Liver (tissue), 9 donors: ENCODE data around the gene AAK1. TPM values are rescaled to one million over a fixed set of nuclear protein-coding genes. Genes with fewer than 3 reads are reported as not detected.

Source experiments
- DNase-seq: peaks from one replicate; pipeline ENCODE4 v3.0.0-alpha.2; 2017; ENCODE audit warnings: low spot score
- H3K27ac ChIP-seq, 2 donors: one replicate each; pipeline ENCODE4 v1.7.0; 2013; ENCODE audit warnings: inconsistent platforms in 2 of 2, low read length in 2 of 2, control low read depth in 1 of 2, low read depth in 1 of 2, mild to moderate bottlenecking in 1 of 2
- H3K27me3 ChIP-seq, 4 donors: one replicate each; pipeline versions ENCODE4 v1.6.1 to v1.7.0; 2013; ENCODE audit warnings: low read length in 3 of 4, inconsistent platforms in 1 of 4, mild to moderate bottlenecking in 1 of 4, moderate library complexity in 1 of 4; ENCODE audit not compliant: control insufficient read depth in 4 of 4, insufficient read depth in 4 of 4
- H3K36me3 ChIP-seq, 4 donors: one replicate each; pipeline versions ENCODE4 v1.6.1 to v1.7.0; 2013; ENCODE audit warnings: low read length in 3 of 4, mild to moderate bottlenecking in 3 of 4, low read depth in 1 of 4, moderate library complexity in 1 of 4; ENCODE audit not compliant: control insufficient read depth in 4 of 4, insufficient read depth in 3 of 4
- H3K4me1 ChIP-seq, 4 donors: one replicate each; pipeline versions ENCODE4 v1.6.1 to v1.7.0; 2013; ENCODE audit warnings: low read length in 3 of 4, mild to moderate bottlenecking in 3 of 4, moderate library complexity in 1 of 4; ENCODE audit not compliant: control insufficient read depth in 4 of 4, insufficient read depth in 4 of 4
- H3K4me3 ChIP-seq, 3 donors: one replicate each; pipeline versions ENCODE4 v1.6.1 to v1.7.0; 2013; ENCODE audit warnings: low read length in 3 of 3, control low read depth in 1 of 3, low read depth in 1 of 3, mild to moderate bottlenecking in 1 of 3
- H3K9ac ChIP-seq, 2 donors: one replicate each; pipeline ENCODE4 v1.7.0; 2013; ENCODE audit warnings: low read length in 2 of 2, mild to moderate bottlenecking in 2 of 2, moderate library complexity in 2 of 2, control low read depth in 1 of 2, low read depth in 1 of 2
- H3K9me3 ChIP-seq, 4 donors: one replicate each; pipeline versions ENCODE4 v1.6.1 to v1.7.0; 2013; ENCODE audit warnings: low read length in 3 of 4; ENCODE audit not compliant: control insufficient read depth in 4 of 4
- ATF3 ChIP-seq: IDR thresholded peaks from 2 replicates; pipeline ENCODE4 v1.6.1; 2016; ENCODE audit warnings: antibody characterized with exemption
- CTCF ChIP-seq: fragments of 150-350 bp; IDR thresholded peaks from 2 replicates; pipeline ENCODE4 v1.5.1; 2017; ENCODE audit warnings: improper control_type of control experiment, low read depth, low read length; ENCODE audit not compliant: missing input control
- EGR1 ChIP-seq, 2 donors: IDR thresholded peaks; 2 replicates each; pipeline ENCODE4 v1.6.1; 2016 to 2018; ENCODE audit warnings: antibody characterized with exemption in 2 of 2, low read depth in 2 of 2
- FOXA1 ChIP-seq: IDR thresholded peaks from 2 replicates; pipeline ENCODE4 v1.6.1; 2016; ENCODE audit warnings: antibody characterized with exemption
- FOXA2 ChIP-seq: IDR thresholded peaks from 2 replicates; pipeline ENCODE4 v1.6.1; 2016; ENCODE audit warnings: antibody characterized with exemption
- GABPA ChIP-seq, 2 donors: IDR thresholded peaks in 1 of 2; conservative IDR thresholded peaks in 1 of 2; 2 replicates each; pipeline ENCODE4 v1.6.1; 2016; ENCODE audit warnings: antibody characterized with exemption in 2 of 2, mild to moderate bottlenecking in 1 of 2, moderate library complexity in 1 of 2
- HNF4A ChIP-seq, 2 donors: conservative IDR thresholded peaks; 2 replicates each; pipeline ENCODE4 v1.6.1; 2016; ENCODE audit warnings: antibody characterized with exemption in 2 of 2, mild to moderate bottlenecking in 2 of 2
- JUND ChIP-seq, 2 donors: IDR thresholded peaks; 2 replicates each; pipeline ENCODE4 v1.6.1; 2016; ENCODE audit warnings: antibody characterized with exemption in 2 of 2
- NR2F2 ChIP-seq: IDR thresholded peaks from 2 replicates; pipeline ENCODE4 v1.6.1; 2016; ENCODE audit warnings: antibody characterized with exemption
- RAD21 ChIP-seq, 2 donors: IDR thresholded peaks; 2 replicates each; pipeline ENCODE4 v1.6.1; 2016; ENCODE audit warnings: antibody characterized with exemption in 2 of 2, mild to moderate bottlenecking in 2 of 2
- RXRA ChIP-seq, 2 donors: IDR thresholded peaks; 2 replicates each; pipeline ENCODE4 v1.6.1; 2017 to 2018; ENCODE audit warnings: antibody characterized with exemption in 2 of 2, mild to moderate bottlenecking in 1 of 2
- TAF1 ChIP-seq: conservative IDR thresholded peaks from 2 replicates; pipeline ENCODE4 v1.6.1; 2016; ENCODE audit warnings: antibody characterized with exemption, mild to moderate bottlenecking
- YY1 ChIP-seq: IDR thresholded peaks from 2 replicates; pipeline ENCODE4 v1.6.1; 2016; ENCODE audit warnings: antibody characterized with exemption, mild to moderate bottlenecking
- WGBS: extraction: QIAGEN DNeasy Blood & Tissue Kit; methylation state at CpG from one replicate; pipeline ENCODE4 v1.1.7; 2013; 5-methylcytosine and 5-hydroxymethylcytosine counted together
- polyA plus RNA-seq, 2 donors: library from polyadenylated mRNA; stranded (reverse) in 1 of 2; unstranded in 1 of 2; fragments of 200-250 nt in 1 of 2; fragments of >200 nt in 1 of 2; fragmentation: Nextera tagmentation in 1 of 2; extraction: Ambion mirVana in 1 of 2; gene quantifications; one replicate each; pipeline versions ENCODE4 v1.2.1 to v1.2.3, GENCODE V29; 2013 to 2015
- total RNA-seq, 2 donors: library from RNA; depleted of rRNA; stranded (reverse); fragments of >200 nt; gene quantifications; one replicate each; pipeline ENCODE4 v1.2.3, GENCODE V29; 2014
- donor health status: healthy.
- donor health status: healthy.
- donor health status: healthy.
- donor health status: healthy.
- donor health status: healthy.

The AAK1 gene
- total and polyA plus RNA-seq, 4 donors, result 3.9 to 14.3 (median 11.3) TPM

GRCh38 chr2:69491864-69492263 is 151.7 kb downstream of the AAK1 start:
- no peak overlapping the region for H3K9ac ChIP-seq
- TF ChIP-seq GABPA (IDR thresholded peaks at IDR 0.05 in 1 of 2, conservative IDR thresholded peaks at IDR 0.05 in 1 of 2), result no peak
- TF ChIP-seq HNF4A (conservative IDR thresholded peaks at IDR 0.05), result no peak
- no peak for TF ChIP-seq ATF3
- no peak for TF ChIP-seq NR2F2
- no peak for DNase-seq
- peaks cover 0 to 4% (median 1%) of the 10 kb centered on the region in 4 donors for H3K36me3 ChIP-seq
- H3K27me3 ChIP-seq, result no peaks in the 10 kb centered on the region
- no peaks in the 10 kb centered on the region for H3K4me1 ChIP-seq
- WGBS, result 90% methylated on average over 4 of the region's 4 CpGs
- no peak overlapping the region for H3K27ac ChIP-seq
- no peak overlapping the region for H3K4me3 ChIP-seq
- no peaks in the 10 kb centered on the region for H3K9me3 ChIP-seq

- H3K9me3 ChIP-seq, result no peaks in the 10 kb centered on the region
- WGBS, result 88% methylated on average over 1 of the region's 1 CpG
- no peaks in the 10 kb centered on the region for H3K4me1 ChIP-seq
- peaks cover 0 to 4% (median 1%) of the 10 kb centered on the region in 4 donors for H3K36me3 ChIP-seq
- no peak for DNase-seq
- H3K27ac ChIP-seq, result no peak overlapping the region
- TF ChIP-seq JUND (IDR thresholded peaks at IDR 0.05), result no peak
- no peak for TF ChIP-seq ATF3
- TF ChIP-seq FOXA1, result no peak
- no peak for TF ChIP-seq FOXA2
- H3K4me3 ChIP-seq, result no peak overlapping the region
- no peak overlapping the region for H3K9ac ChIP-seq
- no peaks in the 10 kb centered on the region for H3K27me3 ChIP-seq
These were observed 153.1 kb downstream of the AAK1 start for GRCh38 chr2:69490486-69490885.

- no peaks in the 10 kb centered on the region for H3K4me1 ChIP-seq
- H3K9ac ChIP-seq, result no peak overlapping the region
- no peak for TF ChIP-seq ATF3
- TF ChIP-seq RXRA (IDR thresholded peaks at IDR 0.05), result no peak
- TF ChIP-seq FOXA1, result no peak
- TF ChIP-seq RAD21 (IDR thresholded peaks at IDR 0.05), result no peak
- no peak for TF ChIP-seq EGR1 (IDR thresholded peaks at IDR 0.05; ENCODE audit: low read depth in 2 of 2)
- TF ChIP-seq HNF4A (conservative IDR thresholded peaks at IDR 0.05), result no peak
- TF ChIP-seq YY1, result no peak
- no peak for TF ChIP-seq CTCF
- no peak for TF ChIP-seq TAF1
- 94% methylated on average over 6 of the region's 6 CpGs for WGBS
- peaks cover 0 to 4% (median 1%) of the 10 kb centered on the region in 4 donors for H3K36me3 ChIP-seq
- DNase-seq, result no peak
- no peaks in the 10 kb centered on the region for H3K9me3 ChIP-seq
- H3K4me3 ChIP-seq, result no peak overlapping the region
- H3K27ac ChIP-seq, result no peak overlapping the region
- H3K27me3 ChIP-seq, result no peaks in the 10 kb centered on the region
These were observed 153.7 kb downstream of the AAK1 start for GRCh38 chr2:69489793-69490192.
